K562 (cell line): ENCODE measurements around the gene DCP2. TPM values are rescaled to one million over a fixed set of nuclear protein-coding genes. Genes with fewer than 3 reads are reported as not detected.
A peak's percentile ranks its signal among the peaks of the same experiment; 100 is the strongest.

Experiments
- ATAC-seq: fragments of 200-7000 bp; cut with Tn5 transposase; 3 replicates; pipeline ENCODE4 v1.9.1; 2020; ENCODE audit warnings: moderate library complexity
- BruUV-seq: library from RNA; stranded (reverse); fragments of 400-500 nt; replicated peaks from 2 replicates; lab custom pipeline; 2021; lab: Mats Ljungman, UMichigan
- CTCF ChIA-PET: fragments of 300-600 bp; formaldehyde crosslinking; extraction: SDS; loops from one replicate; lab custom pipeline; 2021; ENCODE audit warnings: low intra/inter-chr PET ratio; lab: Yijun Ruan, JAX
- POLR2A ChIA-PET: fragments of 300-600, 350-650 bp; sonication (Branson Sonifier 250); formaldehyde crosslinking; extraction: SDS; loops from one replicate; lab custom pipeline; 2021; ENCODE audit warnings: antibody characterized with exemption, inconsistent platforms; lab: Yijun Ruan, JAX
- DNase-seq, 4 experiments: peaks; one replicate each; pipeline versions ENCODE4 v3.0.0 to v3.0.0-alpha.2; 2011 to 2018; ENCODE audit warnings: low spot score in 3 of 4, mixed read lengths in 3 of 4; ENCODE audit errors: extremely low read depth in 1 of 4
- FAIRE-seq: peaks from 2 replicates; lab custom pipeline; 2011; peaks lifted over from hg19 to GRCh38; lab: Jason Lieb, UNC
- H2AFZ ChIP-seq: 2 replicates; pipeline ENCODE4 v1.6.0; 2011; ENCODE audit warnings: low read depth, low read length, control low read depth, inconsistent platforms
- H3K27ac ChIP-seq: fragments of 200-600 bp; 3 replicates; pipeline ENCODE4 v1.8.0; 2011; ENCODE audit warnings: low read depth, mild to moderate bottlenecking, control low read depth, inconsistent platforms, low read length, moderate library complexity, mixed read lengths; ENCODE audit errors: extremely low read depth
- H3K27me3 ChIP-seq, 2 experiments: fragments of 300-600 bp in 1 of 2; 2 replicates in 1 of 2; 3 replicates in 1 of 2; pipeline versions ENCODE4 v1.6.0 to v1.8.0; 2011; ENCODE audit warnings: inconsistent platforms in 2 of 2, low read length in 2 of 2, mild to moderate bottlenecking in 1 of 2, mixed read lengths in 1 of 2, moderate library complexity in 1 of 2; ENCODE audit not compliant: control insufficient read depth in 2 of 2, insufficient read depth in 2 of 2
- H3K36me3 ChIP-seq: fragments of 300-600 bp; 3 replicates; pipeline ENCODE4 v1.8.0; 2011; ENCODE audit warnings: mild to moderate bottlenecking, low read length, inconsistent platforms; ENCODE audit not compliant: control insufficient read depth, insufficient read depth
- H3K4me1 ChIP-seq, 2 experiments: fragments of 200-600 bp in 1 of 2; replicated peaks in 1 of 2; 2 replicates in 1 of 2; 3 replicates in 1 of 2; pipeline versions ENCODE4 v1.5.1 to v1.8.0; 2011; ENCODE audit warnings: inconsistent platforms in 2 of 2, low read length in 2 of 2, mild to moderate bottlenecking in 1 of 2, mixed read lengths in 1 of 2, moderate library complexity in 1 of 2; ENCODE audit not compliant: control insufficient read depth in 2 of 2, insufficient read depth in 2 of 2
- H3K4me2 ChIP-seq: 2 replicates; pipeline ENCODE4 v1.6.1; 2011; ENCODE audit warnings: low read length, control low read depth, inconsistent platforms, mixed read lengths; ENCODE audit not compliant: insufficient read depth
- H3K4me3 ChIP-seq: fragments of 200-600 bp; sonication (generic), shearing (Covaris generic); 2 replicates; pipeline ENCODE4 v1.5.1; 2016; ENCODE audit warnings: control low read depth, inconsistent platforms
- H3K79me2 ChIP-seq: fragments of 200-600 bp; 3 replicates; pipeline ENCODE4 v1.8.0; 2011; ENCODE audit warnings: low read length, inconsistent platforms; ENCODE audit not compliant: control insufficient read depth, insufficient read depth
- H3K9ac ChIP-seq, 2 experiments: 2 replicates each; pipeline versions ENCODE4 v1.6.0 to v1.6.1; 2011; ENCODE audit warnings: low read depth in 2 of 2, low read length in 2 of 2, control low read depth in 1 of 2, inconsistent platforms in 1 of 2, mild to moderate bottlenecking in 1 of 2, mixed read lengths in 1 of 2; ENCODE audit not compliant: insufficient read depth in 1 of 2
- H3K9me1 ChIP-seq: one replicate; pipeline ENCODE4 v1.6.0; 2011; ENCODE audit warnings: inconsistent platforms, mild to moderate bottlenecking, low read length, moderate library complexity; ENCODE audit not compliant: control insufficient read depth, insufficient read depth
- H3K9me3 ChIP-seq: replicated peaks from 2 replicates; pipeline ENCODE4 v1.5.1; 2011; ENCODE audit warnings: low read depth, low read length, inconsistent platforms; ENCODE audit not compliant: control insufficient read depth, insufficient read depth
- H4K20me1 ChIP-seq: replicated peaks from 2 replicates; pipeline ENCODE4 v1.6.1; 2011; ENCODE audit warnings: low read length, inconsistent platforms, mixed read lengths; ENCODE audit not compliant: control insufficient read depth, insufficient read depth
- ELK3 ChIP-seq: fragments of 450-650 bp; formaldehyde crosslinking; IDR thresholded peaks from 2 replicates; pipeline ENCODE4 v1.4.0; 2020; ENCODE audit warnings: mild to moderate bottlenecking
- POLR3G ChIP-seq: IDR thresholded peaks from 2 replicates; pipeline ENCODE4 v1.6.1; 2011; ENCODE audit not compliant: insufficient read length, insufficient replicate concordance; ENCODE audit errors: extremely low read depth
- TAL1 ChIP-seq: fragments of 450-650 bp; IDR thresholded peaks from 2 replicates; pipeline ENCODE4 v1.6.1; 2016; ENCODE audit warnings: mild to moderate bottlenecking
- ZNF217 ChIP-seq: sonication (generic); formaldehyde crosslinking; IDR thresholded peaks from 2 replicates; pipeline ENCODE4 v1.8.0; 2022; ENCODE audit warnings: mild to moderate bottlenecking, missing genetic modification reagents
- WGBS: fragments of 100-300 bp; shearing (Covaris generic); methylation state at CpG from one replicate; pipeline ENCODE4 v1.1.6; 2016; ENCODE audit warnings: low coverage, mixed read lengths; ENCODE audit not compliant: insufficient coverage; ENCODE audit errors: missing lambda C conversion rate; 5-methylcytosine and 5-hydroxymethylcytosine counted together
- in situ Hi-C: fragments of 300-500 bp; cut with MboI; formaldehyde crosslinking; loops from 4 replicates; pipeline ENCODE4 v1.15.0; 2018; ENCODE audit warnings: inconsistent platforms, mixed read lengths
- intact Hi-C: fragments of 100-400 bp; cut with micrococcal nuclease; formaldehyde crosslinking; loops from 2 replicates; pipeline ENCODE4 v1.14.2; 2022
- polyA plus RNA-seq, 8 experiments: library from polyadenylated mRNA; depleted of rRNA in 4 of 8; stranded (reverse) in 5 of 8; unstranded in 3 of 8; fragments of >200 nt; fragmentation: Nextera tagmentation in 2 of 8; fragmentation: Illumina TruSeq in 1 of 8; extraction: Ambion mirVana in 2 of 8; extraction: Trizol in 1 of 8; gene quantifications; 2 replicates each; pipeline versions ENCODE4 v1.2.1 to v1.2.3, GENCODE V29; 2011 to 2014; ENCODE audit warnings: inconsistent platforms in 1 of 8, missing spikeins in 1 of 8
- total RNA-seq, 7 experiments: library from RNA; depleted of rRNA in 6 of 7; stranded (reverse); fragments of >200 nt in 6 of 7; fragmentation: Illumina TruSeq in 2 of 7; extraction: Trizol in 2 of 7; gene quantifications; 2 replicates each; pipeline versions ENCODE4 v1.2.1 to v1.2.3, GENCODE V29; 2011 to 2021; ENCODE audit warnings: low replicate concordance in 1 of 7
- TF ChIP-seq, protein P1 (sequence below): sonication (generic); formaldehyde crosslinking; IDR thresholded peaks from 2 replicates; pipeline ENCODE4 v1.8.0; 2022; ENCODE audit warnings: mild to moderate bottlenecking, missing genetic modification reagents
- TF ChIP-seq, protein P2 (sequence below): sonication (generic); formaldehyde crosslinking; IDR thresholded peaks from 2 replicates; pipeline ENCODE4 v1.8.0; 2022; ENCODE audit warnings: mild to moderate bottlenecking, low read depth, missing genetic modification reagents
- TF ChIP-seq, protein P3 (sequence below): fragments of 450-650 bp; IDR thresholded peaks from 2 replicates; pipeline ENCODE4 v1.6.1; 2018; ENCODE audit not compliant: partially characterized antibody

The DCP2 gene
- total and polyA plus RNA-seq, 9 of the 15 experiments (the other 6 are each of a cell fraction or from before 2014, with no cell fraction given): 25.9 to 109 (median 46.7) TPM

- ATAC-seq: no peak
- Histone ChIP-seq H3K9me3 (no peaks in the 10 kb centered on the region), H4K20me1 (no peaks in the 10 kb centered on the region), H2AFZ (peak overlapping the region; percentile 24; the same call in 1 of the 2 replicates), H3K4me2 (no peak overlapping the region), H3K4me1 (peaks cover 8 to 19% of the 10 kb centered on the region in 2 experiments; a peak in 4 of 5 replicates), H3K27ac (no peak overlapping the region), H3K4me3 (no peak overlapping the region), H3K27me3 (peaks cover 0 to 8% of the 10 kb centered on the region in 2 experiments; a peak in 2 of 5 replicates), H3K9me1 (no peaks in the 10 kb centered on the region), H3K79me2 (no peaks in the 10 kb centered on the region), H3K36me3 (no peaks in the 10 kb centered on the region), H3K9ac (no peak overlapping the region)
- ChIA-PET CTCF (no interaction called here), POLR2A (interaction anchor here (0.7 to 1.2 kb wide), 3 partner anchors 12 to 174 kb away, joined by 3 to 6 read pairs (median 4); no protein-coding TSS in a partner anchor)
- in situ Hi-C loops: no loop called here
- no peak for FAIRE-seq
- WGBS: 60% methylated on average over 11 of the region's 11 CpGs
- TF ChIP-seq TAL1 (no peak), POLR3G (no peak), ELK3 (no peak), ZNF217 (CRISPR knock-in tag) (no peak)
- TF ChIP-seq, protein P1, sequence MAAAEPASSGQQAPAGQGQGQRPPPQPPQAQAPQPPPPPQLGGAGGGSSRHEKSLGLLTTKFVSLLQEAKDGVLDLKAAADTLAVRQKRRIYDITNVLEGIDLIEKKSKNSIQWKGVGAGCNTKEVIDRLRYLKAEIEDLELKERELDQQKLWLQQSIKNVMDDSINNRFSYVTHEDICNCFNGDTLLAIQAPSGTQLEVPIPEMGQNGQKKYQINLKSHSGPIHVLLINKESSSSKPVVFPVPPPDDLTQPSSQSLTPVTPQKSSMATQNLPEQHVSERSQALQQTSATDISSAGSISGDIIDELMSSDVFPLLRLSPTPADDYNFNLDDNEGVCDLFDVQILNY (CRISPR knock-in tag): no peak
- TF ChIP-seq, protein P2, sequence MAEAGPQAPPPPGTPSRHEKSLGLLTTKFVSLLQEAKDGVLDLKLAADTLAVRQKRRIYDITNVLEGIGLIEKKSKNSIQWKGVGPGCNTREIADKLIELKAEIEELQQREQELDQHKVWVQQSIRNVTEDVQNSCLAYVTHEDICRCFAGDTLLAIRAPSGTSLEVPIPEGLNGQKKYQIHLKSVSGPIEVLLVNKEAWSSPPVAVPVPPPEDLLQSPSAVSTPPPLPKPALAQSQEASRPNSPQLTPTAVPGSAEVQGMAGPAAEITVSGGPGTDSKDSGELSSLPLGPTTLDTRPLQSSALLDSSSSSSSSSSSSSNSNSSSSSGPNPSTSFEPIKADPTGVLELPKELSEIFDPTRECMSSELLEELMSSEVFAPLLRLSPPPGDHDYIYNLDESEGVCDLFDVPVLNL (CRISPR knock-in tag): no peak
- TF ChIP-seq, protein P3, sequence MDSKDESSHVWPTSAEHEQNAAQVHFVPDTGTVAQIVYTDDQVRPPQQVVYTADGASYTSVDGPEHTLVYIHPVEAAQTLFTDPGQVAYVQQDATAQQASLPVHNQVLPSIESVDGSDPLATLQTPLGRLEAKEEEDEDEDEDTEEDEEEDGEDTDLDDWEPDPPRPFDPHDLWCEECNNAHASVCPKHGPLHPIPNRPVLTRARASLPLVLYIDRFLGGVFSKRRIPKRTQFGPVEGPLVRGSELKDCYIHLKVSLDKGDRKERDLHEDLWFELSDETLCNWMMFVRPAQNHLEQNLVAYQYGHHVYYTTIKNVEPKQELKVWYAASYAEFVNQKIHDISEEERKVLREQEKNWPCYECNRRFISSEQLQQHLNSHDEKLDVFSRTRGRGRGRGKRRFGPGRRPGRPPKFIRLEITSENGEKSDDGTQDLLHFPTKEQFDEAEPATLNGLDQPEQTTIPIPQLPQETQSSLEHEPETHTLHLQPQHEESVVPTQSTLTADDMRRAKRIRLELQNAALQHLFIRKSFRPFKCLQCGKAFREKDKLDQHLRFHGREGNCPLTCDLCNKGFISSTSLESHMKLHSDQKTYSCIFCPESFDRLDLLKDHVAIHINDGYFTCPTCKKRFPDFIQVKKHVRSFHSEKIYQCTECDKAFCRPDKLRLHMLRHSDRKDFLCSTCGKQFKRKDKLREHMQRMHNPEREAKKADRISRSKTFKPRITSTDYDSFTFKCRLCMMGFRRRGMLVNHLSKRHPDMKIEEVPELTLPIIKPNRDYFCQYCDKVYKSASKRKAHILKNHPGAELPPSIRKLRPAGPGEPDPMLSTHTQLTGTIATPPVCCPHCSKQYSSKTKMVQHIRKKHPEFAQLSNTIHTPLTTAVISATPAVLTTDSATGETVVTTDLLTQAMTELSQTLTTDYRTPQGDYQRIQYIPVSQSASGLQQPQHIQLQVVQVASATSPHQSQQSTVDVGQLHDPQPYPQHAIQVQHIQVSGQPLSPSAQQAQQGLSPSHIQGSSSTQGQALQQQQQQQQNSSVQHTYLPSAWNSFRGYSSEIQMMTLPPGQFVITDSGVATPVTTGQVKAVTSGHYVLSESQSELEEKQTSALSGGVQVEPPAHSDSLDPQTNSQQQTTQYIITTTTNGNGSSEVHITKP: peak; percentile 34
- intact Hi-C loops: no loop called here
- BruUV-seq: no TSS peak
- DNase-seq: no peak
Measured at GRCh38 chr5:113054899-113055298, 78.3 kb downstream of the DCP2 start.
